IPS-20b (cell line): ENCODE measurements around the gene ZBTB7B.

ENCODE experiments used
- H3K27ac ChIP-seq: one replicate; pipeline ENCODE4 v1.5.1; 2013; ENCODE audit warnings: low read length
- H3K27me3 ChIP-seq: 2 replicates; pipeline ENCODE4 v1.6.1; 2013; ENCODE audit warnings: mild to moderate bottlenecking, low read length, inconsistent platforms; ENCODE audit not compliant: insufficient read depth
- H3K36me3 ChIP-seq: 2 replicates; pipeline ENCODE4 v1.6.1; 2013; ENCODE audit warnings: low read depth, mild to moderate bottlenecking, inconsistent platforms, low read length, moderate library complexity; ENCODE audit not compliant: insufficient read depth
- H3K4me1 ChIP-seq: 2 replicates; pipeline ENCODE4 v1.6.1; 2013; ENCODE audit warnings: mild to moderate bottlenecking, control low read depth, inconsistent platforms, low read length, moderate library complexity; ENCODE audit not compliant: insufficient read depth
- H3K4me3 ChIP-seq: 2 replicates; pipeline ENCODE4 v1.5.1; 2013; ENCODE audit warnings: mild to moderate bottlenecking, low read length, inconsistent platforms
- H3K9ac ChIP-seq: 2 replicates; pipeline ENCODE4 v1.6.1; 2013; ENCODE audit warnings: low read depth, mild to moderate bottlenecking, inconsistent platforms, low read length, moderate library complexity
- H3K9me3 ChIP-seq: 2 replicates; pipeline ENCODE4 v1.6.1; 2013; ENCODE audit warnings: mild to moderate bottlenecking, low read depth, low read length, inconsistent platforms; ENCODE audit not compliant: insufficient read depth

The ZBTB7B gene

DNA sequence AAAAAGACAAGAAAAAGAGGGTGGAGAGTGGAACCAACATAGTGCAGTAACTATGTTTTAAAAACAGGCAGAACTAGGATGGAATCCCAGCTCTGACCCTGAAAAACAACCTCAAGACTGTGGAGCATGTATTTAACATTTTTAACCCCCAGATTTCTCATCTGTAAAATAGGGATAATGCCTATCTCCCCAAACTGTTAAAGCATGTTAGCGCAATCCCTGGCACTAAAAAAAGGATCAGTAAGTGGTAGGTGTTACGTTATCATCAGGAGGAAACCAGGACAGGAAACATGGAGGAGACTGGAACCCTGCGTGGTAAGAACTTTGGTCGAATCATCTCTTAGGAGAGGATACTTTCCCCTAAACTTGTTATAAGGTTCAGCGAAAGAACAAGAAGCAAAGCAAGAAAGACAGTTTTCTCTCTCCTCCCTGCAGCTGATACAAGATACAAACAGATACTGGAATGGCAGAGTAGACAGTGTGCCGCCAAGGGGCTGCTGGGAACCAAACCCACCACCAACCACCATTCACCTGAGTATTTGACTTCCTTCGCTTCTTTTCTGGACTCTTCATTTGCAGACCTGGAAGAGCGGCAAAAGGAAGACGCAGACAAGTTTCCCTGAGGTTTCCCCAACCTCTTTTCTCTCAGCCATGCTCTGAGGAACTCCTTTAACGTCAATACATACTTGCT lies 42.0 kb upstream of the ZBTB7B start:
- Histone ChIP-seq H3K27ac (peak overlapping the region; percentile 39), H3K9me3 (no peaks in the 10 kb centered on the region), H3K36me3 (peaks cover 45% of the 10 kb centered on the region), H3K27me3 (no peaks in the 10 kb centered on the region), H3K4me1 (peaks cover 11% of the 10 kb centered on the region; the same call in 1 of the 2 replicates), H3K4me3 (peak overlapping the region; percentile 96), H3K9ac (peak overlapping the region; percentile 71; the same call in 1 of the 2 replicates)

DNA sequence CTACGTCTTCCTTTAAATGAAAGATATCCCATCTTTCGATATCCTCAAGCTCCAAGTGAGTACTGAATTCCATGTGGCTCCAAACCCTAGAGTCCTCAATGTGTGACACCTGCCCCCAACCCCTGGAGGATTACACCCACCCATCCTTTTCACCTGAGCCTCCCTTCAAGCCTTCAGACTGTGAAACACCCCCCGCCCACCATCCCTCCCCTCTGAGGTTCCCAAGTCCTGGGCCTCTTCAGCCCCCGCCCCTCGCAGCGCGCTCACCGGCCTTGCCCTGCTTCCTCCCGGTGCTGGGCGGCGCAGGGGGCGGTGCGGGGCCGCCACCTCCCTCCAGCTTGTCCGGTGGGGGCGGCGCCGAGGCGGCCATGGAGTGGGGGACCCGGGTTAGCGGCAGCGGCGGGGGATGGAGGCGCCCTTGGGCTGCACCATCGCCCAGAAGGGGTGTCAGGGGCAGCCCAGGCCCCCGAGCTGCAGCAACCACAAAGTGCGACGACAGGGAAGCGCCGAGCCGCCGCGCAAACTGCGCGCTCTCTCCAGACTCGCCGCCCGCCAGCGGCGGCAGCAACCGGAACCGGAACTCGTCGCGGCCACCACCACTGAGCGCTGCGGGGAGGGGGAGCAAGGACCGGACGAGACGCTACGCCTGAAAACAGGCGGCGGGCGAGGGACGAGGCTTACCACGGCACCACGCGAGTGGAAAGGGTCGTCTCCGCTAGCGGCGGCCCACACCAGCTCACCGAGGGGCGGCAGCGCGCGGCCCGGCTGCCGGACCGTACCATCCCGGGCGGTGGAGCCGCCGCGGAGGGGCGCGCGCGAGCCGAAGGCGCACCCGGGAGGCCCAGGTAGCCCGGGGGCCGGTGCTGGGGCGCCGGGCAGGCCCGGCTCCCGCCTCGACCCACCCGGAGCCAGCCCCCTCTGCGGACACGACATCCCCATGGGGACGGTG lies 41.1 kb upstream of the ZBTB7B start, which contains the start of gene PYGO2:
TSS of gene PYGO2 (minus strand) at position 576 of the 949 bp plus-strand sequence. CDS start at position 370, 206 bp downstream.
- Histone ChIP-seq H3K36me3 (peaks cover 54% of the 10 kb centered on the region), H3K9me3 (no peaks in the 10 kb centered on the region), H3K9ac (peak within 1 kb of the TSS; percentile 71), H3K27me3 (no peaks in the 10 kb centered on the region), H3K4me1 (peaks cover 11% of the 10 kb centered on the region; the same call in 1 of the 2 replicates), H3K27ac (peak within 1 kb of the TSS; percentile 39), H3K4me3 (peak within 1 kb of the TSS; percentile 96)

DNA sequence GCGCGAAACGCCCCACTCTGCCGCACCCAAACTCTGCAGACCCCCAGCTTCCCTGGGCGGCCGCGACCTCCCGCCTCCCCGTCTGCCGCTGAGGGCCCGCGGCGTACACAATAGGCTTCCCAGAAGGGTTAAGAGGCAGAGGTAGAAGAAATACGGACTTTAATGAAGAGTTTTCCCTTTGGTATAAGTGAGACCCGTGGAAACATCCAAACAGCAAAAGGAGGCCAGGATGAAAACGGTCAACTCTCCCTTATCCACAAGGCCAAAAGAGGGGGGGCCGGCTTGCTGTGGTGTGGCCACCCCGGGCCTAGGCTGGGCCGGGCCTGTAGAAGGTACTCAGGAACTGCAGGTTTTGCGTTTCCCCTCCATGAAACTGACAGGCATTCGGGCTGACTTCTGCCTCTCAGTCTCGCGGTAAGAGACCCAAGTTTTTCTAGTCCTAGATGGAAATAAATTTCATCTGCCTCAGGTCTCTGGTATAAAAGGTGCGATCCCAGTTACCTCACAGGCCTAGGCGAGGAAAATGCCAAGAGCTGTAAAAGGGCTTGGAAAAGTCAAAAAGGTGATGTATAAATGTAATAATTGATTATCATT lies 40.3 kb upstream of the ZBTB7B start:
- peak overlapping the region; percentile 96 for H3K4me3 ChIP-seq
- H3K27ac ChIP-seq = no peak overlapping the region
- no peaks in the 10 kb centered on the region for H3K9me3 ChIP-seq
- H3K27me3 ChIP-seq = no peaks in the 10 kb centered on the region
- H3K9ac ChIP-seq = peak overlapping the region; percentile 71
- H3K36me3 ChIP-seq = peaks cover 61% of the 10 kb centered on the region
- H3K4me1 ChIP-seq = peaks cover 4% of the 10 kb centered on the region; the same call in 1 of the 2 replicates

- H3K36me3 ChIP-seq = peaks cover 67% of the 10 kb centered on the region
Observed at GRCh38 chr1:154962795-154963330, 39.7 kb upstream of the ZBTB7B start.

GRCh38 chr1:154963643-154964042 lies 39.0 kb upstream of the ZBTB7B start:
- H3K36me3 ChIP-seq = peaks cover 69% of the 10 kb centered on the region
- no peaks in the 10 kb centered on the region for H3K4me1 ChIP-seq
- H3K27ac ChIP-seq = no peak overlapping the region
- no peak overlapping the region for H3K9ac ChIP-seq
- no peaks in the 10 kb centered on the region for H3K9me3 ChIP-seq
- H3K4me3 ChIP-seq = no peak overlapping the region; the same call in 1 of the 2 replicates
- H3K27me3 ChIP-seq = no peaks in the 10 kb centered on the region

More at GRCh38 chr1:154962795-154963330, 39.7 kb upstream of the ZBTB7B start:
- H3K4me1 ChIP-seq = no peaks in the 10 kb centered on the region
- H3K9me3 ChIP-seq = no peaks in the 10 kb centered on the region
- H3K27me3 ChIP-seq = no peaks in the 10 kb centered on the region
- peak overlapping the region; percentile 71; the same call in 1 of the 2 replicates for H3K9ac ChIP-seq
- no peak overlapping the region for H3K27ac ChIP-seq
- peak overlapping the region; percentile 96 for H3K4me3 ChIP-seq

DNA sequence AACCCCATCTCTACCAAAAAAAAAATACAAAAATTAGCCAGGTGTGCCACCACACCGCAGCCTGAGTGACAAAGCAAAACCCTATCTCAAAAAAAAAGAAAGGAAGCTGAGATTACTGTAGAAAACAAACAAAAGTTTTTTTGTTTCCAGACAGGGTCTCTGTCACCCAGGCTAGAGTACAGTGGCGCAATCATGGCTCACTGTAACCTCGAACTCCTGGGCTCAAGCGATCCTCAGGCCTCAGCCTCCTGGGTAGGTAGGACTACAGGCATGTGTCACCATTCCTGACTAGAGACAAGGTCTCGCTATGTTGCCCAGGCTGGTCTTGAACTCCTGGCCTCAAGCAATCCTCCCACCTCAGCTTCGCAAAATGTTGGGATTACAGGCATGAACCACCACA lies 38.2 kb upstream of the ZBTB7B start:
- H3K27me3 ChIP-seq = no peaks in the 10 kb centered on the region
- peaks cover 5% of the 10 kb centered on the region; the same call in 1 of the 2 replicates for H3K4me1 ChIP-seq
- H3K27ac ChIP-seq = no peak overlapping the region
- peaks cover 62% of the 10 kb centered on the region for H3K36me3 ChIP-seq
- H3K9ac ChIP-seq = no peak overlapping the region
- no peaks in the 10 kb centered on the region for H3K9me3 ChIP-seq
- no peak overlapping the region for H3K4me3 ChIP-seq

GRCh38 chr1:154966111-154966510 lies 36.5 kb upstream of the ZBTB7B start:
- Histone ChIP-seq H3K27ac (no peak overlapping the region), H3K4me1 (peaks cover 6% of the 10 kb centered on the region; the same call in 1 of the 2 replicates), H3K27me3 (no peaks in the 10 kb centered on the region), H3K9ac (no peak overlapping the region), H3K36me3 (peaks cover 59% of the 10 kb centered on the region), H3K9me3 (no peaks in the 10 kb centered on the region), H3K4me3 (no peak overlapping the region)

DNA sequence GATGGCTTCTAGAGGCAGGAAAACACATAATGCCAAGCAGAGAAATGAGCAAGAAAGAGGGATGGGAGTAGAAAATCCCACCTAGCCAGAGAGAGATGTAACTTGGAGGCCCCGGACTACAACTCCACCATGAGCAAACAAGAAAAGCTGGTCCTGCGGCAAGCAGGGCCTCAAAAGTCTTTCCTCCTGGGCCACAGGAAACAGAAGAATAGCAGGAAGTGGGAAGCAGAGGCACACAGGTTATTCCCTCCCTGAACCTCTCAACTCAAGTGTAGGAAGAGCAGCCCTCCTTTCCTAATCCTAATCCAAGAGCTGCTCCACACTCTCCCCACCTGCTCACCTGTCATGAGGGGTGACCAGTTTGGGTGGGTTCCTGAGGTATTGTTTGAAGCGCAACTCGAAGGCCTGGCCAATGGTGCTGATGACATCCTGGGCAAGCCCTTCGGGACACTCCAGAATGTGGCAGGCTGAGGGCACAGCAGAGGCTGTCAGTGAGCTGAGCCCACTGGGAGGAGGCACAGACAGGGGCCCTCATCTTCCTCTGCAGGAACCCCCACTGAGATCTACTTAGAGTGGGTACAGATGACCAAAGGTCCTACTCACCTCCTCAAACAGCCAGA lies 35.2 kb upstream of the ZBTB7B start:
- H3K4me1 ChIP-seq = peaks cover 17% of the 10 kb centered on the region
- H3K9ac ChIP-seq = no peak overlapping the region
- no peak overlapping the region for H3K27ac ChIP-seq
- H3K9me3 ChIP-seq = no peaks in the 10 kb centered on the region
- no peaks in the 10 kb centered on the region for H3K27me3 ChIP-seq
- H3K4me3 ChIP-seq = no peak overlapping the region
- peaks cover 59% of the 10 kb centered on the region for H3K36me3 ChIP-seq

GRCh38 chr1:154968731-154969130 lies 33.9 kb upstream of the ZBTB7B start:
- Histone ChIP-seq H3K9ac (peak overlapping the region; percentile 93; the same call in 1 of the 2 replicates), H3K4me3 (peak overlapping the region; percentile 93), H3K27ac (peak overlapping the region; percentile 51)

DNA sequence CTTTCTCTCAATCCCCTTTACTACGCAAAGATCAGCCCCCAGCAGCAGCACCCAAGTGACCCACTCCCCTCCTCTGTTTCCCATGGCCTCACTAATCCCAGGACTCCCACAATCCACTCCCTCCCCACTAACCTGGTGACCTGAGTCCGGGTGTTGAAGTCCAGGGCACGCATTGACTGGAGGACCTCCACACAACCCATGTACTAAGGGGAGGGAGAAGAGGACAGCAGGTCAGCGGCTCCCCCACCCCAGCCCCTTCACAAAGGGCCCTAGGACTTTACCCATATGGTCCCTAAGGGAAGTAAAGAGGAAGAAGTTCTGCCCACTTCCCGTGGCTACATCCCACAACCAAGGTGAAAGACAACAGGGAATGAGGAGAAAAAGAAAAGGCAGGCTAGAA lies 33.4 kb upstream of the ZBTB7B start:
- Histone ChIP-seq H3K4me3 (peak overlapping the region; percentile 93), H3K27ac (peak overlapping the region; percentile 51), H3K4me1 (peaks cover 20% of the 10 kb centered on the region), H3K9me3 (no peaks in the 10 kb centered on the region), H3K9ac (peak overlapping the region; percentile 93; the same call in 1 of the 2 replicates), H3K36me3 (peaks cover 44% of the 10 kb centered on the region), H3K27me3 (no peaks in the 10 kb centered on the region)

More at GRCh38 chr1:154968731-154969130, 33.9 kb upstream of the ZBTB7B start:
- H3K36me3 ChIP-seq = peaks cover 49% of the 10 kb centered on the region
- peaks cover 20% of the 10 kb centered on the region for H3K4me1 ChIP-seq
- no peaks in the 10 kb centered on the region for H3K27me3 ChIP-seq
- no peaks in the 10 kb centered on the region for H3K9me3 ChIP-seq
